HCT116 (cell line): ENCODE data around the gene PSTPIP1.

Experiments
- POLR2A ChIP-seq: IDR thresholded peaks from 2 replicates; pipeline ENCODE4 v1.7.0; 2011; ENCODE audit warnings: borderline replicate concordance; ENCODE audit not compliant: insufficient read depth, insufficient read length; ENCODE audit errors: extremely low read depth
- POLR2AphosphoS5 ChIP-seq: IDR thresholded peaks from 2 replicates; pipeline ENCODE4 v1.6.1; 2011; ENCODE audit warnings: mild to moderate bottlenecking, low read depth, low read length, moderate library complexity
- ZNF274 ChIP-seq: fragments of 200-500 bp; sonication (Bioruptor generic); IDR thresholded peaks from 2 replicates; pipeline ENCODE4 v1.6.1; 2014; ENCODE audit warnings: mild to moderate bottlenecking, low read depth, low read length, inconsistent platforms
- TF ChIP-seq, protein P1 (sequence below), 3 experiments: fragments of 200-600 bp in 1 of 3; sonication (generic) in 1 of 3; IDR thresholded peaks in 2 of 3; conservative IDR thresholded peaks in 1 of 3; 2 replicates each; pipeline ENCODE4 v1.5.1; 2012 to 2017; ENCODE audit warnings: low read depth in 2 of 3, low read length in 2 of 3, antibody characterized with exemption in 1 of 3, borderline replicate concordance in 1 of 3, control low read depth in 1 of 3, mild to moderate bottlenecking in 1 of 3, mixed read lengths in 1 of 3, mixed run types in 1 of 3, moderate library complexity in 1 of 3; ENCODE audit not compliant: insufficient read depth in 1 of 3
- TF ChIP-seq, protein P2 (sequence below): IDR thresholded peaks from 2 replicates; pipeline ENCODE4 v1.6.1; 2012

DNA sequence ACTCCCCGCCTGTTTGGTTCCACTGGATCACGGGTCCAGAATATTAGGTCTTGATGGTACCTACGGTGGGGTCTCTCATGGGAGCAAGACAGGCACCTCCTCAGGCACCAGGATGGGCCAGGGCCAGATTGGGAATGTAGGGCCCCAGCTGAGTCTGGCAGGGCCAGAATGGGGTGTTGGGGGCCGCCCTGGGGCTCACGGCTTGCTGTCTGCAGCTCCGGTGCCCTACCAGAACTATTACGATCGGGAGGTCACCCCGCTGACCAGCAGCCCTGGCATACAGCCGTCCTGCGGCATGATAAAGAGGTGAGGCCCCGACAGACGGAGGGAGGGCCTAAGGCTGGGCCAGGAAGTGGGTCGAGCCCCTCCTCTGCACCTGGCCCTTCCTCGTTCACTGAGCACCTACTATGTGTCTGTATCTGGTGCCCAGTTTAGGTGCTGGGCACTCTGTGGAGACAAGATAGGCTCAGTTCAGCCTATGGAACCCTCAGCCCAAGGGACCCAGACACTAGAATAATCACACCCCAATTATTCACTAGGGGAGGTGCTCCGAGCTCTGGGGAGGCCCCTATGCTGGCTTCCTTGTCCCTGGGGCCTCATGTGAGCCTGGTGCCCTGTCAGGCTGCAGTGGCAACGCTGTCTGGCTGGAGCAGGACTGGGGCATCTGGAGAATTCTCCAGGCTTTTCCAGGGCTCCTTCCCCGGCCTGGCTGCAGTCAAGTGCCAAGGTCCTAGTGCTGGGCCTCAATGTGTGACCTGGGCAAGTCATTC, 37.9 kb downstream of the PSTPIP1 start:
- TF ChIP-seq, protein P1, sequence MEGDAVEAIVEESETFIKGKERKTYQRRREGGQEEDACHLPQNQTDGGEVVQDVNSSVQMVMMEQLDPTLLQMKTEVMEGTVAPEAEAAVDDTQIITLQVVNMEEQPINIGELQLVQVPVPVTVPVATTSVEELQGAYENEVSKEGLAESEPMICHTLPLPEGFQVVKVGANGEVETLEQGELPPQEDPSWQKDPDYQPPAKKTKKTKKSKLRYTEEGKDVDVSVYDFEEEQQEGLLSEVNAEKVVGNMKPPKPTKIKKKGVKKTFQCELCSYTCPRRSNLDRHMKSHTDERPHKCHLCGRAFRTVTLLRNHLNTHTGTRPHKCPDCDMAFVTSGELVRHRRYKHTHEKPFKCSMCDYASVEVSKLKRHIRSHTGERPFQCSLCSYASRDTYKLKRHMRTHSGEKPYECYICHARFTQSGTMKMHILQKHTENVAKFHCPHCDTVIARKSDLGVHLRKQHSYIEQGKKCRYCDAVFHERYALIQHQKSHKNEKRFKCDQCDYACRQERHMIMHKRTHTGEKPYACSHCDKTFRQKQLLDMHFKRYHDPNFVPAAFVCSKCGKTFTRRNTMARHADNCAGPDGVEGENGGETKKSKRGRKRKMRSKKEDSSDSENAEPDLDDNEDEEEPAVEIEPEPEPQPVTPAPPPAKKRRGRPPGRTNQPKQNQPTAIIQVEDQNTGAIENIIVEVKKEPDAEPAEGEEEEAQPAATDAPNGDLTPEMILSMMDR (IDR thresholded peaks at IDR 0.05 in 2 of 3, conservative IDR thresholded peaks at IDR 0.05 in 1 of 3; ENCODE audit: borderline replicate concordance in 1 of 3, insufficient read depth in 1 of 3, low read depth in 2 of 3, low read length in 2 of 3), result no peak
- TF ChIP-seq POLR2A (no peak), POLR2AphosphoS5 (no peak), ZNF274 (no peak)
- TF ChIP-seq, protein P2, sequence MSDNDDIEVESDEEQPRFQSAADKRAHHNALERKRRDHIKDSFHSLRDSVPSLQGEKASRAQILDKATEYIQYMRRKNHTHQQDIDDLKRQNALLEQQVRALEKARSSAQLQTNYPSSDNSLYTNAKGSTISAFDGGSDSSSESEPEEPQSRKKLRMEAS, result no peak
